HG03354 (cell line): ENCODE results near the gene BBS5.
"Not testable (repeated sequence)": the region's sequence is repeated elsewhere in the genome, so short reads cannot be mapped to it uniquely, and the experiment has no call there.

ENCODE experiments used
- ATAC-seq: cut with Tn5 transposase; IDR thresholded peaks from one replicate; pipeline ENCODE4 v1.9.1; 2021; ENCODE audit warnings: mild to moderate bottlenecking; ENCODE audit not compliant: unreplicated experiment, poor library complexity, severe bottlenecking

The BBS5 gene

DNA sequence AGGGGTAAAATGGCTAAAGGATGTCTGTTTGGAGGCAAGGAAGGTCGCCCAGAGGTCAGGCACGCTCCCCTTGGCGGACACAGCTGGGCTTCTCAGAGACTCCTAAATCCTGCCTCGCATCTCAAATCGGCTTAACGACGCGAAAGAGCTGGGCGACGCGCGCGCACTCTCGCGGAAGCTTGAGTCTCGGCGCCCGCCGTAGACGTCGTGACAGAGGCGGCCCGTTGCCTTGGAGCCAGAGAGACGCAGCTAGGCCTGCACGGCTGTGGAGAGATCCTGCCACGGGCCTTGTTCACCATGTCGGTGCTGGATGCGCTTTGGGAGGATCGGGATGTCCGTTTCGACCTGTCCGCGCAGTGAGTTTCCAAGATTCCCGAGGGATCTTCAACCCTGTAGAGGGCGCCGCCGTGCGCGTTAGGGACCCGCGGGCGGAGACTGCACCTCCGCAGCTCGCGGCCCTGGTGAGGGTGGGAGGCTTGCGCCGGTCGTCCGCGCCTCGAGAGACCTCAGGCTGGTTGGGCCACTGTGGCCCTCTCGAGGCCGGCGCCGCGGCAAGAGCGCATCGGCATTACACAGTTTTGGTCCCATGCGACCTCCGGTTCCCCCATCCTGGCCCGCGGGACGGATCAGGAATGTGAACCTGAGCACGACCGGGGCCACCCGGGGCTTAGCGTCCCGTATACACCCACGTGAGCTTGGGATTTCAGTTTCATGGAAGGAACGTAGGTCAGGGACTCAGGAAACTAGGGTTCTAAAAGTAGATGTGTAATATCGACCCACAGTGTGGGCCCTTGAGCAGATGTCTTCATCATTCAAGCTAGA lies at the start of gene BBS5:
TSS of gene BBS5 (plus strand) at position 238 of the 822 bp plus-strand sequence. CDS start at position 298, 60 bp downstream.
- ATAC-seq: peak; percentile 99

DNA sequence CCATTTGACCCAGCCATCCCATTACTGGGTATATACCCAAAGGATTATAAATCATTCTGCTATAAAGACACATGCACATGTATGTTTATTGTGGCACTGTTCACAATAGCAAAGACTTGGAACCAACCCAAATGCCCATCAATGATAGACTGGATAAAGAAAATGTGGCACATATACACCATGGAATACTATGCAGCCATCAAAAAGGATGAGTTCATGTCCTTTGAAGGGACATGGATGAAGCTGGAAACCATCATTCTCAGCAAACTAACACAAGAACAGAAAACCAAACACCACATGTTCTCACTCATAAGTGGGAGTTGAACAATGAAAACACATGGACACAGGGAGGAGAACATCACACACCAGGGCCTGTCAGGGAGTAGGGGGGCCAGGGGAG lies 47.5 kb upstream of the BBS5 start:
- not testable (repeated sequence) for ATAC-seq

GRCh38 chr2:169434236-169434635 lies 45.1 kb upstream of the BBS5 start:
- ATAC-seq: not testable (repeated sequence)

- ATAC-seq: no peak
These were observed 40.7 kb upstream of the BBS5 start for GRCh38 chr2:169438466-169439072.

GRCh38 chr2:169439900-169440299 lies 39.4 kb upstream of the BBS5 start:
- no peak for ATAC-seq

GRCh38 chr2:169446452-169446851 lies 32.8 kb upstream of the BBS5 start:
- no peak for ATAC-seq

GRCh38 chr2:169448316-169448715 lies 31.0 kb upstream of the BBS5 start:
- ATAC-seq: no peak

DNA sequence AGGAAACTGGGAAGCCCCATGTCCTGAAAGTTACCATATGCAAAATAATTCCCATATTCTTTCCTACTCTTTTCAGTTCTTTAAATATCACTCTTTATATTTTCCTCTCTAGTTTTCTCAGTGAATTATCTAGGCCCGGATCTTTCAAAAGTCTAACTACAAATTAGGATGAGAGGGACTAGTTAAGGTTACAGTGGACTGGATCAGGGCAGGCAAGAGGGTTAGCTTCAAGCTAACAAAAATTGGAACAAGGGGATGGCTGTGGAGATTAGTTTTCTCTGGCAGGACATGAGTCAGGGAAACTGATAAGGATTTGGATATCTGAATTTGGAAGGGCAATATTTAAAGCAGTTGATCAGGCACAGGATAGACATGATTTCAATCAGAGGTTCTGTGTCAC lies 30.4 kb upstream of the BBS5 start:
- ATAC-seq: no peak

GRCh38 chr2:169452080-169452479 lies 27.2 kb upstream of the BBS5 start:
- ATAC-seq: no peak

DNA sequence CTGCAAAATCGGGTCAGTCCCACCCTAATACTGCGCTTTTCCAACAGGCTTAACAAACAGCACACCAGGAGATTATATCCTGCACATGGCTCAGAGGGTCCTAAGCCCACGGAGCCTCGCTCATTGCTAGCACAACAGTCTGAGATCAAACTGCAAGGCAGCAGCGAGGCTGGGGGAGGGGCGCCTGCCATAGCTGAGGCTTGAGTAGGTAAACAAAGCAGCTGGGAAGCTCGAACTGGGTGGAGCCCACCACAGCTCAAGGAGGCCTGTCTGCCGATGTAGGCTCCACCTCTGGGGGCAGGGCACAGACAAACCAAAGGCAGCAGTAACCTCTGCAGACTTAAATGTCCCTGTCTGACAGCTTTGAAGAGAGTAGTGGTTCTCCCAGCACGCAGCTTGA lies 26.2 kb upstream of the BBS5 start:
- not testable (repeated sequence) for ATAC-seq

DNA sequence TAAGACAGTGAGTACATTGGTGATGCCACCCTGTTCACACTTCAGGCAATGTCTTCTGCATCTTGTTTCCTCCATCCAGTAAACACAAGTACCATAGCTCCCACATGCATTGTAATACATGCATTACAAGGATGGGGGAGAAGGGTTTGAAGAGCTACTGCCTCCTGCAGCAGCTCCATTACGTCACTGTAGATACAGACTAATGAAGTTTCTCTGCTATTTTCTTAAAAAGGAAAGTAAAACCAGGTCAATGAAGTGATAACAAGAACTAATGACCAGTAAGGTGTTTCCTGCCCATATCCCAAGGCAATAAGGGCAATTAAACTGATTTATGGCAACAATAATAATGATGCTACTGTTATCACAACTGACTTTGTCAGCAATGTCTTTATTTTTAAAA lies 18.2 kb upstream of the BBS5 start:
- ATAC-seq: no peak

- ATAC-seq: no peak
These were observed 16.2 kb upstream of the BBS5 start for GRCh38 chr2:169462896-169463695.

DNA sequence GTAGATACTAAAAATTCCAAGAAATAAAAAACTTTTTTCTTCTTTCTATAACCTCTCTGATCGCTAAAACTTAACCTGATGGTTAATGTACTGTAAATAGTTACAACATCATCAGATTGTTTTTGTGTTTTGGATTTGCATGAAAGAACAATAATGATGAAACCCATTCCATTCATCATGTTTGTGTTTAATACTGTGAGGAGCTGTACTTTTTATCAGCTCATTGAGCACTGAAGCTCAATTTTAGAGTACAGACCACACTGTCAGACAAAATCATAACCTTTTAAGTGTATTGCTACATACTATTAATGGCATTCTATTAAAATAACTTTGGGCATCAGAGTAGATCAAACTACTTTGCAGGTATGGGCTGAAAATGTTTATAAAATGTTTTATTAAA lies 14.8 kb upstream of the BBS5 start:
- no peak for ATAC-seq

- no peak for ATAC-seq
These were observed 14.4 kb upstream of the BBS5 start for GRCh38 chr2:169464882-169465281.

GRCh38 chr2:169468841-169469240 lies 10.5 kb upstream of the BBS5 start:
- ATAC-seq: no peak

DNA sequence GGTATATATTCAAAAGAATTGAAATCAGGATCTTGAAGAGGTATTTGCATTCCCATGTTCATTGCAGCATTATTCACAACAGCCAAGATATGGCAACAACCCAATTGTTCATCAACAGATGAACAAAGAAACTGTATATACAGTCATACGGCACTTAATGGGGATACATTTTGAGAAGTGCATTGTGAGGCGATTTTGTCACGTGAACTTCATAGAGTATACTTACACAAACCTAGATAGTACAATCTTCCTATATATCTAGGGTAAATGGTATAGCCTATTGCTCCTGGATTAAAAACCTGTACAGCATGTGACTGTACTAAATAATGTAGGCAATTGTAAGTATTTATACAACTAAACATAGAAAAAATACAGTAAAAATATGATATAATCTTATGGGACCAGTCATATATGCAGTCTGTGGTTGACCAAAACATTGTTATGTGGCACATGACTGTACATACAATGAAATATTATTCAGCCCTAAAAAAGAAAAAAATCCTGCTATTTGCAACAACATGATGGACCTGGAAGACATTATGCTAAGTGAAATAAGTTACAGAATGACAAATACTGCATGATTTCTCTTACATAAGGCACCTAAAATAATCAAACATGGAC lies 9.2 kb upstream of the BBS5 start:
- no peak for ATAC-seq

GRCh38 chr2:169472249-169472648 lies 7.0 kb upstream of the BBS5 start:
- ATAC-seq: no peak

- ATAC-seq: no peak
These were observed 2.8 kb upstream of the BBS5 start for GRCh38 chr2:169476459-169476858.

DNA sequence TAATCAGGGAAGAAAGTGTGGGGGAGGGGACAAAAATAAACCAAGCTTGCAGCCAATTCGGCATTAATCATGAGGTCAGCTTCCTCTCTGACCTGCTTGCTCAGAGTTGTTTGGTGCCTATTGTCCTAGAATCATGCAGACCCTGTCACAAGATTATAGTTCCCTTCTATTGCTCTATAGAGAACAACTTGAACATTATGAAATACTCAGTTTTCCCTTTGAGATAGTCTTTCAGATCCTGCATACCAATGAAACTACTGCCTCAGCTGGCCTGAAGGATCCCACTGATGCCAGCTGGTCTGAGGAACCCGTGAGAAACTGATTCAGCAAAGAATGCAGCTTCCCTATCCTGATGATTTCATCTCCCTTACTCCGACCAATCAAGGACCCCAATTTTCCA lies 955 bp upstream of the BBS5 start:
- ATAC-seq: no peak

DNA sequence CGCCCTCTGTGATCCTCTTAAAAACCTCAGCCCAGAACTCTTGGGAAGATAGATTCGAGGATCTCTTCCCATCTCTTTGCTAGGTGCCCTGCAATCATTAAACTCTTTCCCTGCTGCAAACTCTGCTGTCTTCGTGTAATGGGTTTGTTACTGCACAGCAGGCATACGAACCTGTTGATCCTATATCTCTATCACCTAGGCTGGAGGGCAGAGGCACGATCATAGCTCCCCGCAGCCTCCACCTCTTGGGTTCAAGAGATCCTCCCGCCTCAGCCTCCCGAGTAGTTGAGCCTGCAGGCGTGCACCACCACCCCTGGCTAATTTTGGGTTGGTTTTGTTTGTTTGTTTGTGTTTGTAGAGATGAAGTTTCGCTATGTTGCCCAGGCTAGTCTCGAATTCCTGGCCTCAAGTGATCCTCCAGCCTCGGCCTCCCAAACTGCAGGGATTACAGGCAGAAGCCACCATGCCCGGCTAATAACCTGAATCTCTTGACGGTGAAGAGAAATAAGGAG lies 493 bp upstream of the BBS5 start:
- no peak for ATAC-seq
